Islet of Langerhans (tissue), 1 donor: Measurements from ENCODE around the gene SMC2.

ENCODE experiments used
- FAIRE-seq: peaks from one replicate; lab custom pipeline; 2011; peaks lifted over from hg19 to GRCh38; lab: Jason Lieb, UNC

The SMC2 gene

GRCh38 chr9:104107799-104108198, 13.7 kb downstream of the SMC2 start:
- FAIRE-seq = no peak

- FAIRE-seq = no peak
These were observed 14.2 kb downstream of the SMC2 start for GRCh38 chr9:104108315-104108714.

GRCh38 chr9:104110509-104110908, 16.4 kb downstream of the SMC2 start:
- no peak for FAIRE-seq

- peak; percentile 5 for FAIRE-seq
These were observed 24.8 kb downstream of the SMC2 start for GRCh38 chr9:104118916-104119315.

GRCh38 chr9:104121022-104121421, 26.9 kb downstream of the SMC2 start:
- no peak for FAIRE-seq

GRCh38 chr9:104138243-104138868, 44.2 kb downstream of the SMC2 start:
- no peak for FAIRE-seq

GRCh38 chr9:104142799-104143549, 48.9 kb downstream of the SMC2 start:
- no peak for FAIRE-seq

- no peak for FAIRE-seq
These were observed 49.4 kb downstream of the SMC2 start for GRCh38 chr9:104143550-104143910.

- FAIRE-seq = no peak
These were observed 50.2 kb downstream of the SMC2 start for GRCh38 chr9:104144336-104144735.

GRCh38 chr9:104173067-104173466, 79.0 kb downstream of the SMC2 start:
- FAIRE-seq = no peak

- FAIRE-seq = peak; percentile 99
These were observed 83.0 kb downstream of the SMC2 start for GRCh38 chr9:104177003-104177611.

GRCh38 chr9:104177676-104178075, 83.6 kb downstream of the SMC2 start:
- no peak for FAIRE-seq
